Measurements from ENCODE around the gene NEURL1.

- TF ChIP-seq CTCF (IDR thresholded peaks at IDR 0.05 in 4 of 5, conservative IDR thresholded peaks at IDR 0.05 in 1 of 5) (no peak), POLR2A (IDR thresholded peaks at IDR 0.05) (no peak)
These were observed 40.3 kb downstream of the NEURL1 start for GRCh38 chr10:103533827-103534226.
